HCEC 1CT (cell line): ENCODE measurements around the gene NBEA.
"Not testable (repeated sequence)": the region's sequence is repeated elsewhere in the genome, so short reads cannot be mapped to it uniquely, and the experiment has no call there.

ENCODE experiments used
- DNase-seq: peaks from one replicate; pipeline ENCODE4 v3.0.0-alpha.2; 2017

Gene NBEA

DNA sequence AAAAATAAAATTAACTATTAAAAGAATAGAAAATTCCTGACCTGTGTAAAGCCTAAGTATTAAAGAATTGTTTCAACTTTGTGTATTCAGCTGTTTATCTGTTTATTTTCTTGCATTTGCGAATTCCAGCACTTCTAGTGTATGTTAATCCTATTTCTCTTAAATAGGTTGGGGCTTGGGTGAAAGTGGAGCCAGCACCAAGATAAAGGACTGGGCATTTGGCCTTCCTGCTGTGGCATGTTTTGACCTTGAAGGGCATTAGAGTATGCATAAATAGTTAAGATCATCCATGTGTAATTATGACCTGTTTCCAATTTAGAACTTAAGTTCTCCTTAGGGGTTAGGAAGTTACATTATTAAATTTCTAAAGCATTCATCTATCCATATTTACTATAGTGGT, 151.3 kb downstream of the NBEA start:
- no peak for DNase-seq

DNA sequence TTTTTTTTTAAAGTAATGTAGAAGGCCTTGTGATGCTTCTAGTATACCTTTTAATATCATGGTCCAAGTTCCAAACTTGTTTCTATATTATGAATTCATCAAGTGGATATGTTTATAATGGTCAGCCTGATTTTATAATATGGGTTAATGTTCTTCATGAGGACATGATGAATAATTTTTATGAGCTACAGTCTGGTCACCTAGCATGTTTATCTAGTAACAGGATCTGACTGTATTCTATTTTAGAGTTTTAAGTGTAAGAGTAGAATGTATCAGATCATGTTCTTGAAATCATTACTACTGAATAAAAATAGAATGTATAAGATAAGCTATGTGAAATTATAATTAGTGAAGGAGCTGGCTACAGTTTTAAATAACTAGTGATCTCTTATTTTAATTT, 164.7 kb downstream of the NBEA start:
- not testable (repeated sequence) for DNase-seq

DNA sequence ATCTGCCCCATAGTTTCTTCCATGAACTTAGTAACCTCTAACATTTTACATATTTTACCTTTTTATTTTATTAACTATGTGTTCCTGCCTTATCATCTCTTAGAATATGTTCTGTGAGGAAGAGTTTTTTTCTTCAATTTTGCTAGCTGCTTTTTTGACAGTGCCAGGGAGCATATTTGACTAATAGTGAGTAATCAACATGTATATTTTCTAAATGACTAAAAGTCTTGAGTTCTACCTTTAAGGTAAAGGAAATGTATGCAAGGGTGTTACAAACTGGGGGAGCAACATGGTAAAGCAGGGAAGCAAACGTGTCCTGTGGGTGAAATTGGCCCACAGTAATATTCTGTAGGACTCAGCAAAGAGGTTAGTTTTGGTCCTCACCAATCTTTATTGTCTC, 165.5 kb downstream of the NBEA start:
- no peak for DNase-seq

DNA sequence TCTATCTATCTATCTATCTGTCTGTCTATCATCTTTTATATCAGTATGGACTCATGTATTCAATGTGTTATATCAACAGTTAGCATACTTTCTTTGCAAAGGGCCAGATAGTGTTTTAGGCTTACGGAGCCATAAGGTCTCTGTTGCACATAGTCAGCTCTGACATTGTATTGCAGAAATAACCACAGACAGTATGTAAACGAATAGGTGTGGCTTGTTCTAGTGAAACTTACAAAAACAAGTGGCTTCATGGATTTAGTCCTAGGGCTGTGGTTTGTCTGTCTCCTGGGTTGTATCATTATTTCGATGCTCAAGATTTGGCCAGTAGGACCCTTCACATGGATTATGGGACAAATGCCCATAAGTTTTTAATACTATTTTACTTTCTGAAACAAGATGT, 171.5 kb downstream of the NBEA start:
- DNase-seq = not testable (repeated sequence)

DNA sequence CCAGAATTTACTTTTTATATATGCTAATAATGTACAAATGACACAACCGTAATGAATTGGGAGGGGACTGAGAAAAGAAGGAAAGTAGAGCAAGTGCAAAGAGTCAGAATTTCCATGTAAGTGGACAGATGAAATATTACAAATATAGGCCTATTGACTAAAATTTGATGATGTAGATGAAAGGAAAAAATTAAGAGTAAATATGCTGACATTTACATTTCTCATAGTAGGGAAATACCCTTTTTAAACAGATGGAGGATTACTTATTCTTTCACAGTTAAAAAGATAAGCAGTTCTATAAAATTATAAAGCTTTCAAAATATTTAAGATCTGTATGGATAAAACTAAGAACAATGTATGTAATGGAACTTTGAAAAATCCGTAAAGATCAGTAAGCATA, 185.4 kb downstream of the NBEA start:
- no peak for DNase-seq

DNA sequence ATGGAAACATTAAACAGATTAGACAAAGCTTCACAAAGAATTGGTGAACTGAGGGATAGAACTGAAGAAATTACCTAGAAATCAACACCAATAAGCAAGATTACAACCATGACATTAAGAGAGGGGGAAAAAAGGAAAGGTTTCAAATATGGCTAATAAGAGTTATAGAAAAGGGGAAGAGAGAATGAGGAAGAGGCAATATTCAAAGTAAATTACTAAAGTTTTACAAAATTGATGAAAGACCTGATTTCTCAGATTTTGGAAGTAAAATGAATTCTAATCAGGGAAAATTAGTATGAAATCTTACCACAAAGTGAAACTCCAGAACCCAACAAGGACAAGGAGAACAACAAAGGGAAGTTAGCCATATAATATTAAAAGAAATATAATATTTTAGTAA, 187.4 kb downstream of the NBEA start:
- no peak for DNase-seq

DNA sequence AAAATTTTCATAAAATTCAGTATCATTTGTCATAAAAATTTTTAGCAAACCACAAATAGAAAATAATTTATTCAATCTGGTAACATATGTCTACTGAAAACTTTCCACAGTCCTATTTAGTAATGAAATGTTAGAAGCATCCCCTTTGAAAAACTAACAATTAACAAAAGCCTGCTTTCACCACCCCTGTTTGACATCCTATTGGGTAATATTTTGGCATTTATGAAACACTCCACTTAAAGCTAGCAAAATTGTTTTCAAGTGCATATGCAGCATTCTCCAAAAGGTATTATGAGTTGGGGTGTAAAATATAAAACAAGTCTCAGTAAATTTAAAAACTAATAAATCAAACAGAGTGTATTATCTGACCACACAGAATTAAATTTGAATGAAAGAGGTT, 189.4 kb downstream of the NBEA start:
- no peak for DNase-seq

DNA sequence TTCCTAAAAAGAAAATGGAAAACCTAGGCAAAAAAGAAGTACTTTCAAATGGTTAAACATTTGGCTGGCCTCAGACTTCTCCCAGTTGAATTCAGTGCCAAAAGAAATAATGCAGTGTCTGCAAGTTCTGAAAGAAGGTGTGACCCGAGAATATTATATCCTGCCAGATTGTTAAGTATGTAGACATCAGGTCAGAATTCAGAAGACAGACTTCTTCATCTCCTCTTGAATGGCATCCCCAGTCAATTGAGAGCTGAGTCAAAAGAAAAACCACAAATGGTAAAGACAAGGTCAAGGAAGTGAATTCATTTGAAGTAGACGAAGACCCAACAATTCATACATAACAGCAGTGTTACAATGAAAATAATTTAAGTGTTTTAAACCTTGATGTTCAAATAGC, 194.5 kb downstream of the NBEA start:
- DNase-seq = no peak

DNA sequence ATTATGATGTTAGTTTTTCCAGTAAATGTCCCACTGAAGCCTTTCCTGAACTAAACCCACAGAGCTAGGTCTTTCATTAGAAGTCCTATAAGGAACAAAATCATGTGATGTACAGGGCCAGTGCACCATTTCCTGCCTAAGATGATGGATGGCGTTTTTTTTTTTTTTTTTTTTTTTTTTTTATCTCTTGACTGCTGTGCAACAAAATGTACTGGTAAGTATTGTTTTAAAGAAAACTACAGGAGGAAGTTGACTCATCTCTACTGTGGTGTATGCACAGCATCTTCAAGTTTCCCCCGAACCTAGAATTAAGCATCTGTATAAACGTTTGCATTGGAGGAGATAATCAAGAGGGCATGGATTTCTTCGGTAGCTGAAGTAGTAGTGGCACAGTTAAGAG, 197.5 kb downstream of the NBEA start:
- no peak for DNase-seq

DNA sequence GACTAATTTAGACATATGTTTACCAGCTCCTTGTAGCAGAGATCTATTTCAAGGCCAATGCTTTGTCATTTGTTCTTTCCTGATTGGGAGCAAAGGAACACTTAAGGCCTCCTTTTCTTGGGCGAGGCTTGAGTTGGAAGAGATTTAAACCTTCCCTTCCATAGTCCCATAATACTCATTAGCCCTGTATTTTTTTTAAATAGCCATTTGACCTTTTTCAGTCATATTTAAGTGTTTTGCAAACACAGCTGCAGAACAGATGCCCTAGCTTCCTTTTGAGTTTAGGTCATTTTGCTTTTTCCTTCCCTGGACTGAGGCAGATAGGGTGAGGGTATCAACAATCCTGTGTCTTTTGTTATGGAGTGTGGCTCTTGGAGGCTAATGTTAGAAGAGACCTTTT, 198.3 kb downstream of the NBEA start:
- DNase-seq = no peak

DNA sequence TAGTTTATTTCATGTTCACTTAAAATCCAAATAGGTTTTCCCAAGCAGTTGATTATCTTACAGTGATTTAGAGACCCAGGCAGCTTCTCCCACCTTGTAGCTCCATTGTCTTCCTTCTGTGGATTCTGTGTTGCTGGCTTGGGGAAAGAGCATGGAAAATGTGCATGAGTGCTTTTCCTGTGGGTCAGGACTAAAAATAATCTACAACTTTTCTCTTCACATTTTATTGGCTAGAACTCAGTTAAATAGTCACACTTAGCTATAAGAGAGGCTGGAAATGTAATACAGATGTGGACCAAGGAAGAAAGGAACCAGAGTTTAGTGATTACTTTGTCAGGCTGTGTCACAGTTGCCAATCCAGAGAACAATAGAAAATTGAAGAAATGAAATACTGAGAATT, 198.8 kb downstream of the NBEA start:
- DNase-seq = no peak

DNA sequence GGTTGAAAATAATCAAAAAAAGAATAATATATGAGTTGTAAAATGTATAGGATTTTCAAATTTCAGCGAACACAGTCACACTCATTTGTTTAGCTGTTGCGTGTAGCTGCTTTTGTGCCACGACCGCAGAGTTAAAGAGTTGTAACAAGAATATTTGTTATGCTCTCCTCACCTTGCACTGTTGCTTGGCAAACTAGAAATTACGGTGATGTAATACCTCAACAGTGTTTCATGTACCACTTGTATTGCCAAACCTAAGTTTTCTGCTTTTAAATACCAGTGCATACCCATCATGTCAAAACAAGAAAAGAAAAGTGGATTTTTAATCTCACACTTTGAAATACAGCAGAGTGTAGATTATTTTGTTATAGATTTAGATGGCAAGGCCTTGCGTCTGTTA, 201.1 kb downstream of the NBEA start:
- no peak for DNase-seq

DNA sequence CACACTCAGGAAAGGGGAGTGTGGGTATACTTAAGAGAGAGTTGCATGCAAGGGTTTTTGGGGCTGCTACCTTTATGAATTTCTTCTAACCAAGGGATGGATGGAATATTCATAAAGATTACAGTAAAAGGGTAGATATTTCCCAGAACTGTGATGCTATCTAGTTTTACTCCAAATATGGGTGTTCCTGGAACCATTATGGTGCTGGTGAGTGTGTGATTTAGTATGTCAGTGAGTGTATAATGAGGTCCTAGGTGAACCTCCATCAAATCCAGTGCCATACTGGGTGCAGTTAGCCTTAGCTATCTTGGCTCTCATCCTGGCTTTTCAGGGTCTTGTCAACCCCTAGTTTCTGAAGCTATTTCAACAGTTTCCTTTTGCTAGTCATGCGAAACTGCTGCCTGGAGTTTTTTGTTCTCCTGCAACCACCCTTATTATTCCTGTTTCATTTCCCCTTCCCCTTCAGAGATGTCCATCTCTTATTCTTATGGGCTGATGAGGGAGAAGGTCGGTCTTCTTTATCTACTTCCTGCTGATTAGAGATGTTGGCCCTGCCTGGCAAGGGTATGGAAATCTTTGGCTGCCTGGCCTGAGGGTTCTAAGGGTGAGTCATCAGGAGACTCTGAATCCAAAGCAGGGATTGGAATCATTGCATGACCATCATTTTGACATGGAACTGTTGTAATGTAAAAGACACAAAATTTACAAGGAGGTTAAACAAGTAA, 202.3 kb downstream of the NBEA start:
- DNase-seq = no peak

DNA sequence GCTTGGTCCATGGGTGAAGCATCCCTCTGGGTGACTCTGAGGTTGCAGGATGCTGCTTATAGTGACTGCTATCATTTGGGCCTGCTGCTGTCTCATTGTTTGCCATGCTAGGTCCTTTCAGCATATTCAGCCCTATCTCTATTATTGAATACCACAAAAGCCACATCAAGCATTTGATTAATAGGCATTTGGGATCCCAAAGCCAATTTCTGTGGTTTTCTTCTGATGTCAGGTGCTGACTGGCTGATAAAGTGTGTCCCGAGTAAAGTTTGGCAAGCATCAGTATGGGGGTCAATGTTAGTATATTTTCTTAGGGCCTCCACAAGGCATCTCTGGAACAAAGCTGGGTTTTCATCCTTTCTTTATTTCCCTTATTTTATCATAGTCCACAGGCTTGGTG, 204.6 kb downstream of the NBEA start:
- no peak for DNase-seq

DNA sequence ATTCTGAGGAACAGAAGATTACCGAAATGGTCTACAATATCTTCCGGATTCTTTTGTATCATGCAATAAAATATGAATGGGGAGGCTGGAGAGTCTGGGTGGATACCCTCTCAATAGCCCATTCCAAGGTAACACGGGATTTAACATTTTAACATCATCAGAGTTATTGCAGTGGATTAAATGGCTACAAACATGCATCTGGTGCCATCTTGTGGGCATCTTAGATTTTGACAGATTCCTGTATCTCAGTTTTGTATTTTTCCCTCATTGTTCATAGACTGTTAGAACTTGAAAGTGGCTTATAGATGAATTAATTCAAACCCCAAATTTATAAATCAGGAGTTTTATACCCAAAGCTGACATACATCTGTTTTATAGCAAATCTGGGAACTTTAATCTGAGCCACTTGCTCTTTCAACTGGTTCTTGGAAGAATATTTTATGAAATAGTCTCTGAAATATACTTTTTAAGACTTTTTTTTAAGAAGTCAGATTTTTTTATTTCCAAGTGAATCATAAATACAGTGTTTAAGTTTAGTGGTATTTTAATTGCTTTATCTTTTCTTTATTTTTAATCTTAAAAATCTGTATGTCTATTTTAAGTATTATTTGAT, 215.2 kb downstream of the NBEA start:
- peak; percentile 3 for DNase-seq

DNA sequence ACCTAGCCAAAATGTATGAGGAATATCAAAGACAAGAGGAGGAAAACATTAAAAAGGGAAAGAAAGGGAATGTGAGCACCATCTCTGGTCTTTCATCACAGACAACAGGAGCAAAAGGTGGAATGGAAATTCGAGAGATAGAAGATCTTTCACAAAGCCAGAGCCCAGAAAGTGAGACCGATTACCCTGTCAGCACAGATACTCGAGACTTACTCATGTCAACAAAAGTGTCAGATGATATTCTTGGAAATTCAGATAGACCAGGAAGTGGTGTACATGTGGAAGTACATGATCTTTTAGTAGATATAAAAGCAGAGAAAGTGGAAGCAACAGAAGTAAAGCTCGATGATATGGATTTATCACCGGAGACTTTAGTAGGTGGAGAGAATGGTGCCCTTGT, 217.0 kb downstream of the NBEA start:
- DNase-seq = no peak

DNA sequence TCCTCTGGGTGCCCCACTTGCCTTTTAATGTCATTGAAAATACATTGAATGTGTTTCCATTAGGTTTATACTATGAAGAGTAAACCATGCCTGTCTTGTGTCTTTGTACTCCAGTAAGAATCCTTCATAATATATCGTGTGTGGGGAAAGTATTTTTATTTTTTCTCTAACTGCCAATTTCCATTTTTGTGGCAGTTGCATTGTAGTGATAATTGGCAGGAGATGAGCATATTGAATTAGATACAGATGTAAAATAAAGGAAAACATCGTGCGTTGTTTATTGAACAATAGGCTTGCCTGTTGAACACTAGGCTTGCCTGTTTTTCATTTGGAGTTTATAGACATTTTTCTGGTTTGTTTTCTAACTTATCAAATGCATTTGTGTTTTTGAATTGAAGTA, 218.8 kb downstream of the NBEA start:
- DNase-seq = no peak

DNA sequence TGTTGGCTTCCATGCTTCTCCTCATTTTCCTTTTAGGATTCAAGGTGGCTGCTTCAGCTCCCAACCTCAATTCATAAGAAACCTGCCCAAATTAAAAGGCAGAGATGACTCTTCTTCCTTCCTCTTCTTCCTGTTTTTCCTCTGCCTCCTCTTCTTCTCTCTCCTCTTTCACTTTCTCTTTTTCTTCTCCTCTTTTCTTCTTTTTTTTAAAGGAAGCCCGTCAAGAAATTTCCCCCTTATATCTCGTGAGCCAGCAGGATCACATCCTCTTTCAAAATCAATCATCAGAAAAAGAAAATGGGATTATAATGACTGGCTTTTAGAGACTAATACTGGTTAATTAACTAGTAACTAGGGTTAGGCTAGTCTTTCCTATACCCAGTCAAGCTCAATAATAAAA, 220.3 kb downstream of the NBEA start:
- DNase-seq = no peak

DNA sequence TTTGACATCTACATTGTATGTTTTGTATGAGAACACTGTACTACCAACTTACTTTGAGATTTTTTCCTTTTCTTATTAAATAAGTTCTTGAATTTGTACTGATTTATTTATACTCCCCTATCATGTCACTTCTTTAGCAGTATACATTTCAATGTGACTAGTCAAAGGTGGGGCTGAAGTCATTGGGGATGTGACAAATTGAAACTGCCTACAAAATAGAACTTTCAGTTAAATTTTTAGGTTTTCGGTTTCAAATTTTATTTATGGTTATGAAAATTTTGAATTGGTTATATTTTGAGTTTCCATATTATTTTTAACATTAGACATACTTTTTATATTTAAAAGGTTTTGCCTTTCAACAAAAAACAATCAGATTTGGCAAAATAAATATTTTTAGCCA, 221.6 kb downstream of the NBEA start:
- DNase-seq = no peak

DNA sequence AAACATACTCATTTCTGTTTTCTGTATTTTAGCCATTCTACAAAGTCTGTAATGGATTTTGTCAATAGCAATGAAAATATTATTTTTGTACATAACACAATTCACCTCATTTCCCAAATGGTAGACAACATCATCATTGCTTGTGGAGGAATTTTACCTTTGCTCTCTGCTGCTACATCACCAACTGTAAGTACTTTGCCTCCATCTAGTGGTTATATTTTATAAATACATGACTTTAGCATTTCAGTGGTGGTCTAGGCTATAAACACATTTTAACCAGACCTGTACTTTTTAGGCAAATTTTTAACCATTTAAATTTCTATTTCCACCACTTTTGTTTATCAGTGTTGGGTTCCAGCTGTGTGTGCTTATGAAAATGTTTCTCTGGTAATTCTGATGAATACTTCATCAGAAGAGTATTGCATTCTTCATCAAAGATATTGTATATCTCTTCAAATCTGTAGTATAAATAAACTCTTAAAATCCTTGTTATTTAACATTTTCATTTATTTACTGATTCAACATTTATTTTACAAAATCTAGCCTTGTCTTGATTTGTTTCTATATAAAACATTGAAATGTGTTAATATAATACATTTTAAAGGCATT, 222.4 kb downstream of the NBEA start:
- DNase-seq = peak; percentile 32

DNA sequence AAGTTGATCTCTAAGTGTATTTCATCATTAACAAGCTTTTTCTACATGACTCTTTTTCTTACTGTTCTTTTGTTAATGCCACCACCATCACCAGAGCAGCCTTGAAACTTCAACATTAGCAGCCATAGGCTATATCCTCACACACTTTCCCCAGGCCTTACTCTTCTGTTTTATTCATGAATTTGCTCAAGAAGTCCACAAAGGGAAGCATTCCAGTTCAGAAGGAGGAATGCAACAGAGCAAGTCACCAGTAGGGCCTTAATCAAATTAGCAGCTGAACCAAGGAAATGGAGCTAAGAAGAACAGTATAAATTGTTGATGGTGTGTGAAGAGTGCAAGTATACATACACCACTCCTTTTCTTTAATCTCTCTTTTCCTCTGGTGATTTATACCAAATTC, 223.1 kb downstream of the NBEA start:
- DNase-seq = no peak

DNA sequence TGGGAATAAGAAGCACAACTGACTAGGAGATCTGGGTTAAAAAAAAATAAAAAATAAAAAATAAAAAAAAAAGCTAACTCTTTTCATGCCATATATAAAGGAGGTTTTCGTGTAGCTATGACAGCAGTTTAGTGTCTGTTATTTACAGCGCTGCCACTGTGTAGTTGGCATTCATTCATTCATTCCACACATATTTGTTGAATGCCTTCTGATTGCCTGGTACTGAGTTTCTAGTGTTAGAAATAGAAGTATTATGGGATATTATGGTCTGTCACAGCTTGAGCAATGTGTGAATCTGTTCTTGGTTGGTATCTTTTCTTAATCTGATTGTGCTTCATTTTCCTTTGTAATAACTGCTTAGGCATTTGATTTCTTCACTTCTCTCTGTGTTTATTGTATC, 237.4 kb downstream of the NBEA start:
- DNase-seq = no peak

DNA sequence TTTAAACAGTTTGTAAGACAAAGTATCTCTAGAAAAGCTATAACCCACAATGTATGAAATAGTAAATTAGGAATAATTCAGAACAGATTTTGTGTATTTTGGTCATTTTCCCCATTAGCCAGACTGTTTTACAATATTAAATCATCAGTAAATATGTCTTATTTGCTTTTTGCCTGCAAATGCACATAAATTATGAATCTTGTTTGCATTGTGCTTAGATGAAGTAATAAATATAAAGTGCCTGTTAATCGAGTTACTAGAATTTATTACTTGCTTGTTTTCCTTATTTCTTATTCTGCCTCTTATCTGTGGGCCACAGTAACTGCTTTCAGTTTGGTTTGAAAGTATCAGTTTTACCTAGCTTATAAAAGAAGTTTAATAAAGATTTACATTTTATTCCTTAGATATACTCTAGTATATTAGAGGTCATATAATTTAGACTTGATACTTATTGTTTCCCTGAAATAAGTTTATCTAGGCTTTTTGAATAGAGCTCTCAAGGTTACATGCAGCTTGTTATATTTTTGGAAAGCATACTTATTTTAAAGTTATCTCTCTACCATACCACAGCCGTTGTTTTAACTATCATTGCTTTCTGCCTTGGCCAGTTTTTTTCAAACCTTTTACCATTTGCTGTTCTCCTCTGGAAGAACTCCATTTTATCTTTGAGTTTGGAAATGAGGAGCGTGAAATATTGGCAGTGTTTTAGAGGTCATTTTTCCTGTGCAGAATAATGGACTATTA, 238.0 kb downstream of the NBEA start:
- DNase-seq = no peak

DNA sequence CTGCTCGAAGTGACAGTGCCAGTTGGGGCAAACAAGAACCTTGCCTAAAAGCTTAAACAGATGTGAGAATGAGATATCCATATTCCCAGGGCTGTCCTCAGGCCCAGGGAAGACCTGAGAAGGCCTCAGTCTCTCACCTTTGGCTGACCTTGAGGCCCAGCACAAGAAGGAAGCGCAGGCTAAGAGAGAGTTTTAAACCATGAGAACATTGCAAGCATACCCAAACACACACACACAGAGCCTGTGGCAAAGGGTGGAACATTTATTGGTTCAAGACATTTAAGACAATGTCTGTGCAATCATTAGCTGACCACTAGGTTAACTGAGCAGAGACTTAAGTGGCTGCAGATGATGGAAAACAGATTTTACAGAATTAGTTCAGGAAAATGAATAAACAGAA, 248.2 kb downstream of the NBEA start:
- DNase-seq = no peak
